WTC11 (cell line): ENCODE results near the gene PPP6R3. TPM values are rescaled to one million over a fixed set of nuclear protein-coding genes. Genes with fewer than 3 reads are reported as not detected.

Source experiments
- ATAC-seq: fragments of 200-7000 bp; cut with Tn5 transposase; 2 replicates; pipeline ENCODE4 v1.10.0; 2021; ENCODE audit warnings: mild to moderate bottlenecking, moderate library complexity
- CTCF ChIA-PET: fragments of 300-600 bp; sonication (Branson Sonifier 250); formaldehyde crosslinking; loops from one replicate; lab custom pipeline; 2021; ENCODE audit warnings: antibody characterized with exemption; lab: Charles Lee
- POLR2A ChIA-PET: fragments of 350-600 bp; sonication (Branson Sonifier 250); formaldehyde crosslinking; loops from one replicate; lab custom pipeline; 2021; ENCODE audit warnings: antibody characterized with exemption; lab: Charles Lee
- DNase-seq: peaks from one replicate; pipeline ENCODE4 v3.0.0; 2021; ENCODE audit warnings: low spot score
- H3K27ac Mint-ChIP-seq: 2 replicates; pipeline ENCODE4 v1.8.0; 2021; ENCODE audit warnings: mixed read lengths
- H3K27me3 Mint-ChIP-seq: 2 replicates; pipeline ENCODE4 v1.8.0; 2021; ENCODE audit warnings: low read depth, mild to moderate bottlenecking, moderate library complexity, mixed read lengths
- H3K36me3 Mint-ChIP-seq: 2 replicates; pipeline ENCODE4 v1.8.0; 2021; ENCODE audit warnings: mixed read lengths
- H3K4me1 Mint-ChIP-seq: 2 replicates; pipeline ENCODE4 v1.8.0; 2022; ENCODE audit warnings: mixed read lengths
- H3K4me3 Mint-ChIP-seq: 2 replicates; pipeline ENCODE4 v1.8.0; 2021; ENCODE audit warnings: mild to moderate bottlenecking, moderate library complexity, mixed read lengths
- H3K9me3 Mint-ChIP-seq: 2 replicates; pipeline ENCODE4 v1.8.0; 2021; ENCODE audit warnings: mixed read lengths
- CBFB ChIP-seq: sonication (generic); formaldehyde crosslinking; IDR thresholded peaks from 2 replicates; pipeline ENCODE4 v1.8.1; 2022; ENCODE audit warnings: mild to moderate bottlenecking, low read depth, missing genetic modification reagents
- EMX1 ChIP-seq: fragments of 250-450 bp; sonication (Bioruptor Pico); IDR thresholded peaks from 2 replicates; pipeline ENCODE4 v1.8.0; 2021; ENCODE audit warnings: mild to moderate bottlenecking
- ETV6 ChIP-seq: sonication (generic); formaldehyde crosslinking; IDR thresholded peaks from 2 replicates; pipeline ENCODE4 v1.8.1; 2022; ENCODE audit warnings: mild to moderate bottlenecking, missing genetic modification reagents
- FOXP4 ChIP-seq: sonication (generic); formaldehyde crosslinking; IDR thresholded peaks from 2 replicates; pipeline ENCODE4 v1.8.0; 2022; ENCODE audit warnings: mild to moderate bottlenecking, missing genetic modification reagents
- GABPB1 ChIP-seq: sonication (generic); formaldehyde crosslinking; IDR thresholded peaks from 2 replicates; pipeline ENCODE4 v1.8.1; 2023; ENCODE audit warnings: mild to moderate bottlenecking, missing genetic modification reagents
- IRF1 ChIP-seq: sonication (generic); formaldehyde crosslinking; IDR thresholded peaks from 2 replicates; pipeline ENCODE4 v1.8.0; 2023; ENCODE audit warnings: missing genetic modification reagents
- MXD4 ChIP-seq: fragments of 250-450 bp; sonication (Bioruptor Pico); IDR thresholded peaks from 2 replicates; pipeline ENCODE4 v1.8.0; 2021; ENCODE audit warnings: mild to moderate bottlenecking, moderate library complexity, borderline replicate concordance
- NFE2L1 ChIP-seq: sonication (generic); formaldehyde crosslinking; IDR thresholded peaks from 2 replicates; pipeline ENCODE4 v1.8.1; 2023; ENCODE audit warnings: missing genetic modification reagents
- NR2C2 ChIP-seq: sonication (generic); formaldehyde crosslinking; IDR thresholded peaks from 2 replicates; pipeline ENCODE4 v1.8.0; 2022; ENCODE audit warnings: mild to moderate bottlenecking, missing genetic modification reagents
- PRRX2 ChIP-seq: fragments of 250-450 bp; sonication (Bioruptor Pico); IDR thresholded peaks from 2 replicates; pipeline ENCODE4 v1.8.0; 2021; ENCODE audit warnings: mild to moderate bottlenecking
- RELA ChIP-seq: sonication (generic); formaldehyde crosslinking; IDR thresholded peaks from 2 replicates; pipeline ENCODE4 v1.8.1; 2022; ENCODE audit warnings: missing genetic modification reagents, mild to moderate bottlenecking, borderline replicate concordance
- SP1 ChIP-seq: sonication (generic); formaldehyde crosslinking; conservative IDR thresholded peaks from 2 replicates; pipeline ENCODE4 v1.8.1; 2022; ENCODE audit warnings: missing genetic modification reagents
- ZBTB43 ChIP-seq: sonication (generic); formaldehyde crosslinking; IDR thresholded peaks from 2 replicates; pipeline ENCODE4 v1.8.1; 2023; ENCODE audit warnings: mild to moderate bottlenecking, missing genetic modification reagents
- ZMAT4 ChIP-seq: fragments of 250-450 bp; sonication (Bioruptor Pico); IDR thresholded peaks from 2 replicates; pipeline ENCODE4 v1.9.0; 2021; ENCODE audit warnings: mild to moderate bottlenecking
- ZNF416 ChIP-seq: fragments of 250-450 bp; sonication (Bioruptor Pico); IDR thresholded peaks from 2 replicates; pipeline ENCODE4 v1.9.0; 2021; ENCODE audit warnings: mild to moderate bottlenecking, inconsistent platforms
- ZNF532 ChIP-seq: fragments of 250-450 bp; sonication (Bioruptor Pico); IDR thresholded peaks from 2 replicates; pipeline ENCODE4 v1.9.0; 2021; ENCODE audit warnings: mild to moderate bottlenecking, borderline replicate concordance
- total RNA-seq: library from RNA; stranded (reverse); gene quantifications from 3 replicates; pipeline ENCODE4 v1.2.3, GENCODE V29; 2021
- TF ChIP-seq, protein P1 (sequence below): sonication (generic); formaldehyde crosslinking; IDR thresholded peaks from 2 replicates; pipeline ENCODE4 v1.8.1; 2022; ENCODE audit warnings: mild to moderate bottlenecking, moderate library complexity, missing genetic modification reagents
- TF ChIP-seq, protein P2 (sequence below): sonication (generic); formaldehyde crosslinking; IDR thresholded peaks from 2 replicates; pipeline ENCODE4 v1.8.1; 2023; ENCODE audit warnings: mild to moderate bottlenecking, missing genetic modification reagents, moderate library complexity

The PPP6R3 gene
- total RNA-seq, 1 experiment from 2014 or later: 138 TPM

DNA sequence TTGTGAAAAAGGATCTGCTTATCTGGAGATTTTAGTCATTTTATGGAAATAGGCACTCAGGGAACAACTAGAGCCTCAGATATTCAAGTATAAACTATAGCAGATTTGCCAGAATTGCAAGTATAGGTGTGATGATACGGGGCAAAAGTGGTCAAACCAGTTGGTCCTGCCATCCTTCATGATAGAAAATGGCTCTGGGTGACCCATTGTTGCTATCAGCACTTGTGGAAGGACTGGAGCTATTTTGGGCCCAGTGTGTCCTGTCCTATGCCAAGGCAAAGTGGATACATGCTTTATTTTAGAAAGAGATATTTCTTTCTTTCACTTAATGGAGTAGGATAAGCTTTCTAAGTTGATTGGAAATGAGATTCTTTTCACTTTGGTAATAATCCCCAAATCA, 85.2 kb downstream of the PPP6R3 start (continued):
- TF ChIP-seq, protein P1, sequence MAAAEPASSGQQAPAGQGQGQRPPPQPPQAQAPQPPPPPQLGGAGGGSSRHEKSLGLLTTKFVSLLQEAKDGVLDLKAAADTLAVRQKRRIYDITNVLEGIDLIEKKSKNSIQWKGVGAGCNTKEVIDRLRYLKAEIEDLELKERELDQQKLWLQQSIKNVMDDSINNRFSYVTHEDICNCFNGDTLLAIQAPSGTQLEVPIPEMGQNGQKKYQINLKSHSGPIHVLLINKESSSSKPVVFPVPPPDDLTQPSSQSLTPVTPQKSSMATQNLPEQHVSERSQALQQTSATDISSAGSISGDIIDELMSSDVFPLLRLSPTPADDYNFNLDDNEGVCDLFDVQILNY (CRISPR knock-in tag): no peak
- TF ChIP-seq CBFB (CRISPR knock-in tag): no peak
- TF ChIP-seq IRF1: no peak
- no peak for TF ChIP-seq GABPB1 (CRISPR knock-in tag)
- TF ChIP-seq ZBTB43: no peak

- ATAC-seq (no peak), DNase-seq (no peak)
- POLR2A ChIA-PET: no interaction called here
- TF ChIP-seq ZMAT4 (CRISPR knock-in tag) (no peak), ZNF416 (CRISPR knock-in tag) (no peak), MXD4 (CRISPR knock-in tag) (no peak), SP1 (CRISPR knock-in tag) (no peak), ETV6 (CRISPR knock-in tag) (no peak), FOXP4 (CRISPR knock-in tag) (no peak), GABPB1 (CRISPR knock-in tag) (no peak), ZNF532 (no peak), NR2C2 (CRISPR knock-in tag) (no peak), NFE2L1 (CRISPR knock-in tag) (no peak), PRRX2 (no peak), EMX1 (CRISPR knock-in tag) (no peak), RELA (CRISPR knock-in tag) (no peak)
- TF ChIP-seq, protein P2, sequence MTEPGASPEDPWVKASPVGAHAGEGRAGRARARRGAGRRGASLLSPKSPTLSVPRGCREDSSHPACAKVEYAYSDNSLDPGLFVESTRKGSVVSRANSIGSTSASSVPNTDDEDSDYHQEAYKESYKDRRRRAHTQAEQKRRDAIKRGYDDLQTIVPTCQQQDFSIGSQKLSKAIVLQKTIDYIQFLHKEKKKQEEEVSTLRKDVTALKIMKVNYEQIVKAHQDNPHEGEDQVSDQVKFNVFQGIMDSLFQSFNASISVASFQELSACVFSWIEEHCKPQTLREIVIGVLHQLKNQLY (CRISPR knock-in tag): no peak
- Mint-ChIP-seq H3K27me3 (no peaks in the 10 kb centered on the region), H3K4me1 (peaks cover 50% of the 10 kb centered on the region), H3K36me3 (peaks cover 62% of the 10 kb centered on the region), H3K4me3 (no peak overlapping the region), H3K9me3 (peaks cover 3% of the 10 kb centered on the region; the same call in 1 of the 2 replicates), H3K27ac (peak overlapping the region; percentile 60)
- CTCF ChIA-PET: no interaction called here
Measured at GRCh38 chr11:68546555-68546954, 86.0 kb downstream of the PPP6R3 start.
